WTC11 (cell line): Measurements from ENCODE around the gene SYNGR3. TPM values are rescaled to one million over a fixed set of nuclear protein-coding genes. Genes with fewer than 3 reads are reported as not detected.
A peak's percentile ranks its signal among the peaks of the same experiment; 100 is the strongest.

Experiments used
- ATAC-seq: fragments of 200-7000 bp; cut with Tn5 transposase; 2 replicates; pipeline ENCODE4 v1.10.0; 2021; ENCODE audit warnings: mild to moderate bottlenecking, moderate library complexity
- CTCF ChIA-PET: fragments of 300-600 bp; sonication (Branson Sonifier 250); formaldehyde crosslinking; loops from one replicate; lab custom pipeline; 2021; ENCODE audit warnings: antibody characterized with exemption; lab: Charles Lee
- POLR2A ChIA-PET: fragments of 350-600 bp; sonication (Branson Sonifier 250); formaldehyde crosslinking; loops from one replicate; lab custom pipeline; 2021; ENCODE audit warnings: antibody characterized with exemption; lab: Charles Lee
- DNase-seq: peaks from one replicate; pipeline ENCODE4 v3.0.0; 2021; ENCODE audit warnings: low spot score
- H3K27ac Mint-ChIP-seq: 2 replicates; pipeline ENCODE4 v1.8.0; 2021; ENCODE audit warnings: mixed read lengths
- H3K27me3 Mint-ChIP-seq: 2 replicates; pipeline ENCODE4 v1.8.0; 2021; ENCODE audit warnings: low read depth, mild to moderate bottlenecking, moderate library complexity, mixed read lengths
- H3K36me3 Mint-ChIP-seq: 2 replicates; pipeline ENCODE4 v1.8.0; 2021; ENCODE audit warnings: mixed read lengths
- H3K4me1 Mint-ChIP-seq: 2 replicates; pipeline ENCODE4 v1.8.0; 2022; ENCODE audit warnings: mixed read lengths
- H3K4me3 Mint-ChIP-seq: 2 replicates; pipeline ENCODE4 v1.8.0; 2021; ENCODE audit warnings: mild to moderate bottlenecking, moderate library complexity, mixed read lengths
- H3K9me3 Mint-ChIP-seq: 2 replicates; pipeline ENCODE4 v1.8.0; 2021; ENCODE audit warnings: mixed read lengths
- ATF1 ChIP-seq: sonication (generic); formaldehyde crosslinking; IDR thresholded peaks from 2 replicates; pipeline ENCODE4 v1.8.1; 2023; ENCODE audit warnings: mild to moderate bottlenecking, moderate library complexity, missing genetic modification reagents
- CREB1 ChIP-seq: sonication (generic); formaldehyde crosslinking; IDR thresholded peaks from 2 replicates; pipeline ENCODE4 v1.8.0; 2023; ENCODE audit warnings: mild to moderate bottlenecking, missing genetic modification reagents
- CREM ChIP-seq: sonication (generic); formaldehyde crosslinking; IDR thresholded peaks from 2 replicates; pipeline ENCODE4 v1.8.1; 2022; ENCODE audit warnings: mild to moderate bottlenecking, missing genetic modification reagents, moderate library complexity
- CTCF ChIP-seq: fragments of 200-600 bp; IDR thresholded peaks from 2 replicates; pipeline ENCODE4 v1.8.0; 2022; ENCODE audit warnings: antibody characterized with exemption
- ETV6 ChIP-seq: sonication (generic); formaldehyde crosslinking; IDR thresholded peaks from 2 replicates; pipeline ENCODE4 v1.8.1; 2022; ENCODE audit warnings: mild to moderate bottlenecking, missing genetic modification reagents
- GABPB1 ChIP-seq: sonication (generic); formaldehyde crosslinking; IDR thresholded peaks from 2 replicates; pipeline ENCODE4 v1.8.1; 2023; ENCODE audit warnings: mild to moderate bottlenecking, missing genetic modification reagents
- GTF2I ChIP-seq: fragments of 250-450 bp; sonication (Bioruptor Pico); conservative IDR thresholded peaks from 2 replicates; pipeline ENCODE4 v1.4.0; 2021; ENCODE audit warnings: mild to moderate bottlenecking
- HMGA2 ChIP-seq: fragments of 250-450 bp; sonication (Bioruptor Pico); IDR thresholded peaks from 2 replicates; pipeline ENCODE4 v1.4.0; 2021; ENCODE audit warnings: mild to moderate bottlenecking, moderate library complexity
- KAT7 ChIP-seq: sonication (generic); formaldehyde crosslinking; IDR thresholded peaks from 2 replicates; pipeline ENCODE4 v1.8.1; 2023; ENCODE audit warnings: missing genetic modification reagents, mild to moderate bottlenecking, borderline replicate concordance
- NFE2L1 ChIP-seq: sonication (generic); formaldehyde crosslinking; IDR thresholded peaks from 2 replicates; pipeline ENCODE4 v1.8.1; 2023; ENCODE audit warnings: missing genetic modification reagents
- NR1H2 ChIP-seq: sonication (generic); formaldehyde crosslinking; IDR thresholded peaks from 2 replicates; pipeline ENCODE4 v1.9.0; 2021; ENCODE audit warnings: mild to moderate bottlenecking, moderate library complexity, missing genetic modification reagents
- OVOL2 ChIP-seq: fragments of 250-450 bp; sonication (Bioruptor Pico); IDR thresholded peaks from 2 replicates; pipeline ENCODE4 v1.9.0; 2021; ENCODE audit warnings: mild to moderate bottlenecking, borderline replicate concordance
- SP1 ChIP-seq: sonication (generic); formaldehyde crosslinking; conservative IDR thresholded peaks from 2 replicates; pipeline ENCODE4 v1.8.1; 2022; ENCODE audit warnings: missing genetic modification reagents
- TCF7 ChIP-seq: sonication (generic); formaldehyde crosslinking; IDR thresholded peaks from 2 replicates; pipeline ENCODE4 v1.8.0; 2022; ENCODE audit warnings: mild to moderate bottlenecking, low read depth, missing genetic modification reagents, moderate library complexity
- ZNF121 ChIP-seq: sonication (generic); formaldehyde crosslinking; IDR thresholded peaks from 2 replicates; pipeline ENCODE4 v1.8.0; 2023; ENCODE audit warnings: missing genetic modification reagents
- ZNF219 ChIP-seq: sonication (generic); formaldehyde crosslinking; IDR thresholded peaks from 2 replicates; pipeline ENCODE4 v1.8.0; 2023; ENCODE audit warnings: missing genetic modification reagents, mild to moderate bottlenecking, borderline replicate concordance
- ZNF281 ChIP-seq: sonication (generic); formaldehyde crosslinking; IDR thresholded peaks from 2 replicates; pipeline ENCODE4 v1.8.0; 2023; ENCODE audit warnings: mild to moderate bottlenecking, missing genetic modification reagents
- ZNF317 ChIP-seq: sonication (generic); formaldehyde crosslinking; IDR thresholded peaks from 2 replicates; pipeline ENCODE4 v1.8.1; 2023; ENCODE audit warnings: low read depth, mild to moderate bottlenecking, moderate library complexity, missing genetic modification reagents, borderline replicate concordance
- ZNF423 ChIP-seq: fragments of 250-450 bp; sonication (Bioruptor Pico); IDR thresholded peaks from 2 replicates; pipeline ENCODE4 v2.1.2; 2022; ENCODE audit warnings: mild to moderate bottlenecking, moderate library complexity
- total RNA-seq: library from RNA; stranded (reverse); gene quantifications from 3 replicates; pipeline ENCODE4 v1.2.3, GENCODE V29; 2021
- TF ChIP-seq, protein P1 (sequence below): fragments of 250-450 bp; sonication (Bioruptor Pico); conservative IDR thresholded peaks from 2 replicates; pipeline ENCODE4 v1.9.0; 2021; ENCODE audit warnings: mild to moderate bottlenecking
- TF ChIP-seq, protein P2 (sequence below): sonication (generic); formaldehyde crosslinking; IDR thresholded peaks from 2 replicates; pipeline ENCODE4 v1.8.1; 2023; ENCODE audit warnings: mild to moderate bottlenecking, moderate library complexity, missing genetic modification reagents
- TF ChIP-seq, protein P3 (sequence below): sonication (generic); formaldehyde crosslinking; IDR thresholded peaks from 2 replicates; pipeline ENCODE4 v1.8.1; 2023; ENCODE audit warnings: mild to moderate bottlenecking, missing genetic modification reagents, borderline replicate concordance

The SYNGR3 gene
- total RNA-seq, 1 experiment from 2014 or later, result 41.5 TPM

DNA sequence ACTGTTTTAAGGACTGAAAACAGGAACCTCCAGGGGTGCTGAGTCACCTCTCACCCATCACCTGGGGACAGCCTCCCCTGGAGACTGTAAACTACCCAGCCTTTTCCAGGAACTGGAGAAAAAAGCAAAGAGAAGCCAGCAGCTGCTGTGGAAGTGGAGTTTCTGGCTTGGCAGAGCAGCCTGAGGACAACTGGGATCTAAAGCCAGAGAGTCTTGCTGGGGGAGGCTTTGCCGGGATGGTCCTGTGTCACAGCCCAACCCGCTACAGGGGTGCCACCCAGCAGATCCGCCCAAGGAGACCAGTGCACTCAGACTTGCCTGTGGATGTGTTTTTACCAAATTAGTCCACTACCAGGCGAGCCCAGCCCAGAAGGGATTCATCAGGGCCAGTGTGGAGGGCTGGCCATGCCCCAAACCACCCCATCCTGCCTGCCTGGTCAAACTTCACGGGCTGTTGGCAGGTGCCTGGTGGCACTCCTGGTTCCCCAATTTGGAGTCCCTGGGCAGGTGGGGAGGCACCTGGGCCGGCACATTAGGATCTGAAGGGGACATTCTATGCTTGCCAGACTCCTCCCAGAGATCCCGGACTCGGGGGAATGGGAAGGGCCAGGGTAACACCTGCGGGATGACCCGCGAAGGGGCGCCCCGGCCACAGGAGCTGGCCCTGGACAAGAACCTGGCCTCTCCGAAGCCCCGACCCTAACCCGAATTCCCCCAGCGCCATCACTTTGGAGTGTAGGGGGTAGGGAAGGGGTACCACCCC lies 47.5 kb upstream of the SYNGR3 start (continued):
- TF ChIP-seq ZNF281 (CRISPR knock-in tag) (no peak), OVOL2 (CRISPR knock-in tag) (no peak), TCF7 (CRISPR knock-in tag) (no peak), KAT7 (CRISPR knock-in tag) (no peak), ETV6 (CRISPR knock-in tag) (no peak)
- TF ChIP-seq, protein P1, sequence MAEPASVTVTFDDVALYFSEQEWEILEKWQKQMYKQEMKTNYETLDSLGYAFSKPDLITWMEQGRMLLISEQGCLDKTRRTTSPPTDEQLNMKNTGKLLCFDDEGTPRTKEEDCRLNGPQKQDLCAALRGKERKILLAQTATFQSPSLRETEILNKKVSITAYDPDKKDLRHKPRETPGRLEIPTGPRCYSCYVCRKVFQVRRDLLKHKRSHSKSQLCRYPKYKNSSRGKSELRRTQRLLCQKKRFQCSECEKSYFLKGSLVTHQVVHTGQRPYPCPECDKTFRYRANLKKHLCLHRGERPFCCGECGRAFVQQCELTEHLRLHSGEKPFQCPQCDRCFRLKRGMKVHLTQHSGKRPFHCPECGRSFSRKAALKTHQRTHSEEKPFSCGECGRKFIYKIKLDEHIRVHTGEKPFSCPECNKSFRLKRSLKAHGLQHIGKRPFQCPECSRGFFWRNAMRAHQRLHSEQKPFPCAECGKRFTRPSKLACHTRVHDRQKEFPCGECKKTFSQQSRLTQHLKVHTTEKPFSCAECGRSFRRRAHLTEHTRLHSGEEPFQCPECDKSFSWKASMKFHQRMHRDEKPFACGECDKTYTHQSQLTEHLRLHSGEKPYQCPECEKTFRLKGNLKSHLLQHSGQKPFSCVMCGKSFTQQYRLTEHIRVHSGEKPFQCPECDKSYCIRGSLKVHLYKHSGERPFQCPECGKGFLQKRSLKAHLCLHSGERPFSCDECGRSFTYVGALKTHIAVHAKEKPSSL (CRISPR knock-in tag), result no peak

DNA sequence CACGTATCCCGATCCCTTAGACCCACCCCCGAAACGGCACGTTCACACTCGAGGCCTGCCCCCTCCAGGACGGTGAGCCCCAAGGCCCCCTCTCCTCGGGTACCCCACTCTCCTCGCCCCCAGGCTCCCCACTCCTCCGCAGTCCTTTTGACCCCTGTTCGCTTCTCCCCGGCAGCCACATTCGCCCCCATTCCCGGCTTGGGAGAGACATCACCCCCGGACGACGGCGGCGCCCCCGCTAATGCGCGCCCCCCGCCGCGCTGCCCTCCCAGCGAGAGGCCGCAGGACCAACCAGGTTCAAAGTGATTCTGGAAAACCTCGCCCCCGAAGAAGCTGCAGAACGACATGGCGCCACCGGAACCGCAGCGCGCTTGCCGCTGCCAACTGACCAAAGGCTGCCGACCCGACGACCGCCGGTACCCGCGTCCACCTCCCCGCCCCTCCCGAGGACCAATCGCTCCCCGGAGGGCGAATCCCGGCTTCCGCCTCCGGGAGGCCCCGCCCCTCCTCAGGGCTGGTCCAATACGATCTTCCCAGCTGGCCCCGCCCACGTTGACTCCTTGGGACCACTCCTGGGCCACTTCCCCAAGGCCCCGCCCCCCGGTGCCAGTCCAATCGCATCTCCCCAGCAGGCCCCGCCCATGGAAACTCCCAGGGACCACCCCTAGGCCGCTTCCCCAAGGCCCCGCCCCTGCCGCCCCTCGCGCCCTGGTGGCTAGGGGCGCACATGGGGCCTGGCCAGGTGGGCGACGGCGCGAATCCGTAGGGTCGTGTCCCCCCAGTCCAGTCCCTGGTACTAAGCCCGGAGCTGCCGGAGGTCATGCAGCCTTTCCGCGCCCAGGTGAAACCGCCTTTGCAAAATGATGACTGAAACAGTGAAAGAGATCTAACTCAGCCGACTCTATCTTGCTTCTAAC lies 46.7 kb upstream of the SYNGR3 start, which contains the start of gene MSRB1:
Gene MSRB1, minus strand, starts transcription at position 390 of the 917 bp plus-strand sequence. Its CDS starts 43 bp downstream, at position 347.
- Mint-ChIP-seq H3K4me1 (peaks cover 22% of the 10 kb centered on the region), H3K27me3 (peaks cover 16% of the 10 kb centered on the region), H3K27ac (peak within 1 kb of the TSS; percentile 60), H3K9me3 (no peaks in the 10 kb centered on the region), H3K36me3 (peaks cover 9% of the 10 kb centered on the region), H3K4me3 (peak within 1 kb of the TSS; percentile 87)
- DNase-seq, result peak; percentile 100
- ChIA-PET CTCF (interaction anchor here (0.5 to 4.4 kb wide), 10 partner anchors 9 to 237 kb away, joined by 3 to 29 read pairs (median 4); partner anchors contain the start of gene MAPK8IP3), POLR2A (interaction anchor here (0.6 to 1.7 kb wide), 6 partner anchors 16 to 48 kb away, joined by 3 to 7 read pairs (median 4); partner anchors contain the start of genes NDUFB10 and RPS2)
- peak; percentile 97 for ATAC-seq
- TF ChIP-seq HMGA2 (CRISPR knock-in tag) (no peak), CTCF (no peak), ZNF121 (CRISPR knock-in tag) (no peak), NFE2L1 (peak; percentile 52; the same call in 1 of the 2 replicates), CREM (CRISPR knock-in tag) (0 out of 2 replicates have a peak, but pooled peaks have one; percentile 38), ZNF423 (CRISPR knock-in tag) (no peak), GTF2I (CRISPR knock-in tag) (no peak), ZNF317 (CRISPR knock-in tag) (no peak), OVOL2 (CRISPR knock-in tag) (no peak), ATF1 (CRISPR knock-in tag) (no peak), ZNF219 (CRISPR knock-in tag) (no peak), SP1 (CRISPR knock-in tag) (peak; percentile 89), NR1H2 (CRISPR knock-in tag) (no peak), CREB1 (CRISPR knock-in tag) (no peak), GABPB1 (CRISPR knock-in tag) (0 out of 2 replicates have a peak, but pooled peaks have one; percentile 12)
- TF ChIP-seq, protein P2, sequence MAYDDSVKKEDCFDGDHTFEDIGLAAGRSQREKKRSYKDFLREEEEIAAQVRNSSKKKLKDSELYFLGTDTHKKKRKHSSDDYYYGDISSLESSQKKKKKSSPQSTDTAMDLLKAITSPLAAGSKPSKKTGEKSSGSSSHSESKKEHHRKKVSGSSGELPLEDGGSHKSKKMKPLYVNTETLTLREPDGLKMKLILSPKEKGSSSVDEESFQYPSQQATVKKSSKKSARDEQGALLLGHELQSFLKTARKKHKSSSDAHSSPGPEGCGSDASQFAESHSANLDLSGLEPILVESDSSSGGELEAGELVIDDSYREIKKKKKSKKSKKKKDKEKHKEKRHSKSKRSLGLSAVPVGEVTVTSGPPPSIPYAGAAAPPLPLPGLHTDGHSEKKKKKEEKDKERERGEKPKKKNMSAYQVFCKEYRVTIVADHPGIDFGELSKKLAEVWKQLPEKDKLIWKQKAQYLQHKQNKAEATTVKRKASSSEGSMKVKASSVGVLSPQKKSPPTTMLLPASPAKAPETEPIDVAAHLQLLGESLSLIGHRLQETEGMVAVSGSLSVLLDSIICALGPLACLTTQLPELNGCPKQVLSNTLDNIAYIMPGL (CRISPR knock-in tag), result no peak
- TF ChIP-seq, protein P3, sequence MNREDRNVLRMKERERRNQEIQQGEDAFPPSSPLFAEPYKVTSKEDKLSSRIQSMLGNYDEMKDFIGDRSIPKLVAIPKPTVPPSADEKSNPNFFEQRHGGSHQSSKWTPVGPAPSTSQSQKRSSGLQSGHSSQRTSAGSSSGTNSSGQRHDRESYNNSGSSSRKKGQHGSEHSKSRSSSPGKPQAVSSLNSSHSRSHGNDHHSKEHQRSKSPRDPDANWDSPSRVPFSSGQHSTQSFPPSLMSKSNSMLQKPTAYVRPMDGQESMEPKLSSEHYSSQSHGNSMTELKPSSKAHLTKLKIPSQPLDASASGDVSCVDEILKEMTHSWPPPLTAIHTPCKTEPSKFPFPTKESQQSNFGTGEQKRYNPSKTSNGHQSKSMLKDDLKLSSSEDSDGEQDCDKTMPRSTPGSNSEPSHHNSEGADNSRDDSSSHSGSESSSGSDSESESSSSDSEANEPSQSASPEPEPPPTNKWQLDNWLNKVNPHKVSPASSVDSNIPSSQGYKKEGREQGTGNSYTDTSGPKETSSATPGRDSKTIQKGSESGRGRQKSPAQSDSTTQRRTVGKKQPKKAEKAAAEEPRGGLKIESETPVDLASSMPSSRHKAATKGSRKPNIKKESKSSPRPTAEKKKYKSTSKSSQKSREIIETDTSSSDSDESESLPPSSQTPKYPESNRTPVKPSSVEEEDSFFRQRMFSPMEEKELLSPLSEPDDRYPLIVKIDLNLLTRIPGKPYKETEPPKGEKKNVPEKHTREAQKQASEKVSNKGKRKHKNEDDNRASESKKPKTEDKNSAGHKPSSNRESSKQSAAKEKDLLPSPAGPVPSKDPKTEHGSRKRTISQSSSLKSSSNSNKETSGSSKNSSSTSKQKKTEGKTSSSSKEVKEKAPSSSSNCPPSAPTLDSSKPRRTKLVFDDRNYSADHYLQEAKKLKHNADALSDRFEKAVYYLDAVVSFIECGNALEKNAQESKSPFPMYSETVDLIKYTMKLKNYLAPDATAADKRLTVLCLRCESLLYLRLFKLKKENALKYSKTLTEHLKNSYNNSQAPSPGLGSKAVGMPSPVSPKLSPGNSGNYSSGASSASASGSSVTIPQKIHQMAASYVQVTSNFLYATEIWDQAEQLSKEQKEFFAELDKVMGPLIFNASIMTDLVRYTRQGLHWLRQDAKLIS, result no peak
